Stimulated activated CD4-positive, alpha-beta T cell treated with anti-CD3 and anti-CD28 coated beads, Interleukin-2, amount 100 ng/mL, for 4 hours (primary cell): Measurements from ENCODE around the gene ARPC4.
A peak's percentile ranks its signal among the peaks of the same experiment; 100 is the strongest.

ENCODE experiments used
- DNase-seq: peaks from one replicate; pipeline ENCODE4 v3.0.0-alpha.2; 2020; ENCODE audit warnings: low read depth

The ARPC4 gene

GRCh38 chr3:9793161-9793781 lies 389 bp downstream of the ARPC4 start:
- DNase-seq: no peak

DNA sequence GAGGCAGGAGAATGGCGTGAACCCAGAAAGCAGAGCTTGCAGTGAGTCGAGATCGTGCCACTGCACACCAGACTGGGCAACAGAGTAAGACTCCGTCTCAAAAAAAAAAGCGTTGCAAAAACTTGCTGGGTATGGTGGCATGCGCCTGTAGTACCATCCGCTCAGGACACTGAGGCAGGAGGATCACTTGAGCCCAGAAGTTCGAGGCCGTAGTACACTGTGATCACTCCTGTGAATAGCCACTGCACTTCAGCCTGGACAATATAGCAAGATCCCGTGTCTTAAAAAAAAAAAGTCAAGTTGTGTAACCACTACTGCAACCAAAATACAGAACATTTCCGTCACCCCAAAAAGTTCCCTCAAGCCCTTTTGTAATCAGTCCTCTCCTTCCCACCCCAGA lies 1.5 kb downstream of the ARPC4 start:
- DNase-seq: no peak

DNA sequence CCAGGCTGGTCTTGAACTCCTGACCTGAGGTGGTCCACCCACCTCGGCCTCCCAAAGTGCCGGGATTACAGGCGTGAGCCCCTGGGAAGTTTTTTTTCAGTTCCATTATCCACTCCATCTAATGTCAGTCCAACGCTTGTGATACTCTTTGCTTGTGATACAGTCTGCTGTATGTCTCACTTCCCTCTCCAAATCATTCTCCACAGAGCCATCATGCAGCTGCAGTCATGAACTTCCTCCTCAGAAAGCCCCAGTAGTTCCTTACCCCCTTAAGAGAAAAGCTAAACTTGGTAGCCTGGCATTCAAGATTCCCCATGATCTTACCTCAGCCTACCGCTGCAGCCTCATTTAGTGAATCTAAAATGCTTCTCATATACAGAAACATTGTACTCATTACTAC lies 2.3 kb downstream of the ARPC4 start:
- DNase-seq: no peak

- no peak for DNase-seq
Measured at GRCh38 chr3:9797196-9797945, 4.5 kb downstream of the ARPC4 start.

GRCh38 chr3:9800529-9800928 lies 7.6 kb downstream of the ARPC4 start:
- DNase-seq: no peak

- DNase-seq: no peak
Measured at GRCh38 chr3:9803494-9803893, 10.6 kb downstream of the ARPC4 start.

GRCh38 chr3:9804996-9805395 lies 12.1 kb downstream of the ARPC4 start:
- DNase-seq: no peak

- DNase-seq: no peak
Measured at GRCh38 chr3:9806137-9806536, 13.3 kb downstream of the ARPC4 start.

DNA sequence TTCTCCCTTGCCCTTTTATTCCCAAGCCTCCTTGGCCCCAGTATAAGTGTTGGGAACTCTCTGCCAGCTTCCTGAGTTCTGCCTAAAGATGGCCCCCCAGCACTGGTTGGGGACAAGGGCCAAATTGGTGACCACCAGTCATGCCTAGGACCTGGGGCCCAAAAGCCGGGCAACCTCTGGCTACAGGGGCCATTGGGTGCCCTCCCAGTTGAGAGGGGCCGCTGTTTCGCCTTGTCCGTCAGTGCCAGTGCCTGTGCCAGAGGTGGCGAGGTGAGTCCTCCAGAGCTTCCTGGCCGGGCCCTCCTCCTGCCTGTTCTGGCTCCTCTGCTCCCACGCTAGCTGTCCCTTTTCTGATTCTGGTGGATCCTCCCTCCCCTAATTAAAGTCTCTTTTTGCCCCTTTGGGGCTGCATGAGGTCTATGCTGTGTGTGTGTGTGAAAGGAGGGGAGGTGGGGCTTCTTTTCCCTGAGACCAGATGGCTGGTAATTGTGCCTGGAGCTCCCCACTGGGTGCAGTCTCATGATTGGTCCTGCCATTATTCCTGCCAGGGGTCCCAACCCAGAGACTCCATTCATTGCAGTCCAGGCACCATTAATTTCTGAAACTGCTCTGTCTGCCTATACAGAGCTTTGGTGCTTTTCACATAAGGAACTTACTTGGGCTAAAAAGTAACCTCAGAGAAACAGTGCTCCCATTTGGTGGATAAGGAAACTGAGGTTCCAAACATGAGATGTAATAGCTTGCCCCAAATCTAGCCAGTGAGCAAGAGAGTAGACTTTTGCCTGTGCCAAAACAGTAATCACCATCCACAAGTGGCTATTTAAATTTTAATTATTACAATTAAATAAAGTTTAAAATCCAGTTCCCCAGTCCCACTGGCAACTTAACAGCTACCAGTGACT lies 14.1 kb downstream of the ARPC4 start:
- no peak for DNase-seq

GRCh38 chr3:9807981-9808344 lies 15.1 kb downstream of the ARPC4 start:
- no peak for DNase-seq

DNA sequence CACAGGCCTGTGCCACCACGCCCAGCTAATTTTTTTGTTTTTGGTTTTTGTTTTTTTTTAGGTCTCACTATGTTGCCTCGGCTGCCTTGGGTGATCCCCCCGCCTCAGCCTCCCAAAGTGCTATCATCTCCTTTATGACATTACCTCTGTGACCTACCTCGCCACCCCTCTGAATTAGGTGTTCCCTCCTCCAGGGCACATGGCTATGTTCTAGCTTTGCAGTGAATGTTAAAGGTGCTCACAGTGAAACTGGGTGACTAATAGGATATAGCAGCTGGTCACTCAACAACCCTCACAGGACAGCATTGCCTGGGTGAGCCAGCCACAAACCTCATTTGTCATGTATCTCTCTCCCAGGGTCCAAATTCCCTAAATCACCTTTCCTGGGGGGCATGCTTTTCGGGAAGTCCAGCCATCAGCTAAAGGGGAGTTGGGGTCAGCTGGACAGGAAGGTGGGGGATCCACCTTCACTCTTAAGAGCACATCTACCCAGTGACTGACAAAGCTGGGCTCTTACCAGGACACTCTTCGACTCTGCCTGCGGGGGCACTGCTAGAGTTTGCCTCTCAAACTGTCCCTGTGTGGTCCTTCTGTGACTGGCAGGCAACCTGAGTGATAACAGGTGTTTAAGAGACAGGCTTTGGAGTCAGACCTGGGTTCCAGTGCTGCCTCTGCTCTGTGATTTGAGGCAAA lies 15.6 kb downstream of the ARPC4 start:
- DNase-seq: peak; percentile 25

DNA sequence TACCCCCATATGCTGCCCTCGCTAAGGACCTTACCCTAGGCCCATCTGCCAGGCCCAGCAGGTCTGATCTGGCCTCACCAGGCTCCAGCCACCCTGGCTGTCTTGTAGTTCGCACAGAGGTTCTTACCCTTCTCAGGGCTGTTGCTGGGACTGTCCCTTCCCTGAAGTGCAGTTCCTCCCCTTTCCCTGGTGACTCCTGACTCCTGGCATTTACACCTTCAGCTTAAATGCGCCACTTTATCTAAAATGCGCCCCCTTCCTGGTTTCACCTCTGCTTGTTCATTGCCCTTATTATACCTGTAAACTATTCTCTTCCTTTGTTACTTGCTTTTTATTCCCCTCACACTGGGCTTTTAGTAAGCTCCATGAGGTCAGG lies 16.3 kb downstream of the ARPC4 start:
- DNase-seq: no peak

- peak; percentile 6 for DNase-seq
Measured at GRCh38 chr3:9809615-9810432, 16.9 kb downstream of the ARPC4 start, which contains the start of gene TTLL3. Gene TTLL3 (plus strand): TSS chr3:9810262. CDS start chr3:9810662, 400 bp downstream.

DNA sequence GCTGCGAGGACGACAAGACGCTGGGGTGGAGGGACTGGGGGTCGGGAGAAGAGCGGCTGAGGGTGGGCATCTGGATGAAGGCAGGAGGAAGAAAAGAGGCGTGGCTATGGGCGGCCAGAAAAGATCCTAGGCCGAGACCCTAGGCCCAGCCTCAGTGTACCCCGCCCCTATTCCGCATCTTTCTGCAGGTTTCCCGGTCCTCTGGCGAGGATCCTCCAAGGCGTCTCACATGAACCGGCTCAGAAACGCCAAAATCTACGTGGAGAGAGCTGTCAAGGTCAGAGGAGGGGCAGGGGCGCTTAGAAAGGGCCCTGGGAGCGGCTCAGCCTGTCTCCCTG lies 17.5 kb downstream of the ARPC4 start:
- DNase-seq: no peak

DNA sequence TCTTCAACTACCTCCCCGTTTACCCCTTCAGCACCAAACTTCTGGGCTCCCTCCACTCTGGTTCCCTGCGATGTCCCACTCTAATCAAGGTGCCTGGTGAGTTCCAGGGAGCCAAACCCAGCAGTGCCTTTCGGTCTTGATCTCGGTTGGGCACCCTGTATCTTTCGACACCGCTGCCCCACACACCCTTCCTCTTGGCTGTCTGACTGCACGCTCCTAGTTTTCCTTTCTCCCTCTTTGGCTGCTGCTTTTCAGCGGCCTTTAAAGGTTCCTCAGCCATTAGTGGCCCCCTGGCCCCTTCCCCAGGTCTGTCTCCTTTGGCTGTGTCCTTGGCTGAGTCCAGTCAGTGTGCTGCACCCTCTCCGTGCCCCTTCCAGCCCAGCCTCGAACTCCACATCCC lies 18.0 kb downstream of the ARPC4 start:
- no peak for DNase-seq

DNA sequence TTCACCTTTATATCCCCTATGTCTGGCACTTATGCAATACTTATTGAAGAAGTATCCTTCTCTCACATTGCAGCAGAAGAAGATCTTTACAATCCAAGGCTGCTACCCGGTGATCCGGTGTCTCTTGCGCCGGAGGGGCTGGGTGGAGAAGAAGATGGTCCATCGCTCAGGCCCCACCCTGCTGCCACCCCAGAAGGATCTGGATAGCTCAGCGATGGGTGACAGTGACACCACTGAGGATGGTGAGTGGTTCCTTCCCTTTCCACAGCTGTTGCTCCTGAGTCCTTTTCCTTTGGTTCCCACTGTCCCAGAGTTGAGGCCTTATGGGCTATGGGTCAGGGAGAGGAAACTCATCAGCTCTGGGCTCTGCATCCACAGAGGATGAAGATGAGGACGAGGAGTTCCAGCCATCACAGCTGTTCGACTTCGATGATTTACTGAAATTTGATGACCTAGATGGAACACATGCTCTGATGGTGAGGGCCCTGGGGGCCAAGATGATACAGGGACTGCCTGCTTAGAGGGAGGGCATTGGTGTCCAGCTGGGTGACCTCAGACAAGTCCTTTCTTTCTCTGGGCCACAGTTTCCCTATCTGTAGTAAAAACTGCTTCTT lies 20.1 kb downstream of the ARPC4 start:
- DNase-seq: no peak

- no peak for DNase-seq
Measured at GRCh38 chr3:9815986-9816385, 23.1 kb downstream of the ARPC4 start.

DNA sequence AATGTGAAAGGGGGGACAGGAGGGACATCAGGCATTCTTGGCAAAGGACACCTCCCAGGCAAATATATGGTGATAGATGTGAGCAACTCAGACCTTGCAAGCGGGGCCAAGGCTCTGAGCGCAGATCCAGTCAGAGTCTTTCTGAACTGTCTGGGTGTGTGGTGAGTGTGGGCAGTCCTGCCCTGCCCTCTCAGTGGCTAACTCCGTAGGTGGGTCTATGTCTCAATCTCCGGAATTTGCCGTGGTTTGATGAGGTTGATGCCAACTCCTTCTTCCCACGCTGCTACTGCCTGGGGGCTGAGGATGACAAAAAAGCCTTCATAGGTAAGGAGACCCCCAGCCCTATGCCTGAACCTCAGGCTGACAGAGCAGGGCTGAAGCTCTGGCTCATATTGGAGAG lies 24.6 kb downstream of the ARPC4 start:
- DNase-seq: no peak

- no peak for DNase-seq
Measured at GRCh38 chr3:9818666-9819335, 25.9 kb downstream of the ARPC4 start.

- no peak for DNase-seq
Measured at GRCh38 chr3:9820543-9820942, 27.7 kb downstream of the ARPC4 start.

GRCh38 chr3:9820946-9821345 lies 28.1 kb downstream of the ARPC4 start:
- DNase-seq: no peak
